Lung (tissue), 12 donors: ENCODE results near the gene SLC4A1. TPM values are rescaled to one million over a fixed set of nuclear protein-coding genes. Genes with fewer than 3 reads are reported as not detected.

Source experiments
- ATAC-seq: fragments of 200-7000 bp; cut with Tn5 transposase; one replicate; pipeline ENCODE4 v1.9.1; 2020; ENCODE audit warnings: moderate number of reproducible peaks; ENCODE audit not compliant: insufficient read depth, low FRiP score
- DNase-seq, 3 donors: peaks; one replicate each; pipeline ENCODE4 v3.0.0-alpha.2; 2013 to 2017
- H3K27ac ChIP-seq, 2 donors: one replicate each; pipeline ENCODE4 v1.5.1; 2013; ENCODE audit warnings: mild to moderate bottlenecking in 2 of 2, moderate library complexity in 2 of 2, control low read depth in 1 of 2, inconsistent platforms in 1 of 2, low read depth in 1 of 2, low read length in 1 of 2
- H3K27me3 ChIP-seq, 3 donors: one replicate each; pipeline ENCODE4 v1.5.1; 2013; ENCODE audit warnings: low read length in 2 of 3; ENCODE audit not compliant: control insufficient read depth in 3 of 3, insufficient read depth in 3 of 3
- H3K36me3 ChIP-seq, 4 donors: one replicate each; pipeline ENCODE4 v1.5.1; 2013; ENCODE audit warnings: low read length in 4 of 4, mild to moderate bottlenecking in 1 of 4, moderate library complexity in 1 of 4; ENCODE audit not compliant: control insufficient read depth in 4 of 4, insufficient read depth in 4 of 4
- H3K4me1 ChIP-seq, 5 donors: one replicate each; pipeline ENCODE4 v1.5.1; 2013; ENCODE audit warnings: low read length in 5 of 5, mild to moderate bottlenecking in 2 of 5, moderate library complexity in 1 of 5; ENCODE audit not compliant: control insufficient read depth in 5 of 5, insufficient read depth in 5 of 5
- H3K4me3 ChIP-seq: one replicate; pipeline ENCODE4 v1.5.1; 2013; ENCODE audit warnings: mild to moderate bottlenecking, control low read depth, moderate library complexity
- H3K9ac ChIP-seq, 2 donors: one replicate each; pipeline ENCODE4 v1.5.1; 2013; ENCODE audit warnings: low read length in 2 of 2, control low read depth in 1 of 2; ENCODE audit not compliant: insufficient read depth in 1 of 2
- H3K9me3 ChIP-seq, 4 donors: one replicate each; pipeline ENCODE4 v1.5.1; 2013; ENCODE audit warnings: low read length in 3 of 4, mild to moderate bottlenecking in 1 of 4, moderate library complexity in 1 of 4; ENCODE audit not compliant: control insufficient read depth in 4 of 4, insufficient read depth in 3 of 4
- CTCF ChIP-seq: IDR thresholded peaks from 2 replicates; pipeline ENCODE4 v1.5.1; 2012; ENCODE audit warnings: mild to moderate bottlenecking; ENCODE audit errors: control extremely low read depth, extremely low read depth
- WGBS, 2 donors: extraction: QIAGEN DNeasy Blood & Tissue Kit; methylation state at CpG; one replicate each; pipeline ENCODE4 v1.1.7; 2013; 5-methylcytosine and 5-hydroxymethylcytosine counted together
- polyA plus RNA-seq, 2 donors: library from polyadenylated mRNA; stranded (reverse); fragments of 200-250 nt; gene quantifications; one replicate each; pipeline ENCODE4 v1.2.1, GENCODE V29; 2013
- total RNA-seq, 2 donors: library from RNA; depleted of rRNA in 1 of 2; stranded (reverse); fragments of >200 nt in 1 of 2; gene quantifications; one replicate each; pipeline ENCODE4 v1.2.1, GENCODE V29; 2014 to 2021
- donor health status: control.
- donor health status: control.
- donor health status: Bipolar disorder and iron deficiency.
- donor health status: healthy.
- donor health status: DM: yes; HTN: yes; CAD: no.

SLC4A1 gene
- total and polyA plus RNA-seq, 4 donors = 0.10 to 40.9 (median 0.77) TPM

- Histone ChIP-seq H3K9ac (no peak overlapping the region), H3K27me3 (peaks cover 0 to 3% (median 0%) of the 10 kb centered on the region in 3 donors), H3K4me3 (no peak overlapping the region), H3K36me3 (no peaks in the 10 kb centered on the region), H3K4me1 (no peaks in the 10 kb centered on the region), H3K9me3 (no peaks in the 10 kb centered on the region), H3K27ac (no peak overlapping the region)
- WGBS, 2 donors = 92 to 95% methylated on average over 6 of the region's 6 CpGs
- no peak for TF ChIP-seq CTCF
- no peak for DNase-seq
- no peak for ATAC-seq
Measured at GRCh38 chr17:44260296-44260695, 7.6 kb downstream of the SLC4A1 start.

GRCh38 chr17:44258811-44259351 is 9.1 kb downstream of the SLC4A1 start:
- Histone ChIP-seq H3K9me3 (no peaks in the 10 kb centered on the region), H3K4me1 (no peaks in the 10 kb centered on the region), H3K27me3 (peaks cover 0 to 3% (median 0%) of the 10 kb centered on the region in 3 donors), H3K9ac (no peak overlapping the region), H3K36me3 (no peaks in the 10 kb centered on the region), H3K27ac (no peak overlapping the region), H3K4me3 (no peak overlapping the region)
- DNase-seq = no peak
- no peak for TF ChIP-seq CTCF
- 66 to 76% methylated on average over 17 of the region's 17 CpGs for WGBS, 2 donors
- ATAC-seq = no peak

GRCh38 chr17:44257815-44258760 is 9.8 kb downstream of the SLC4A1 start:
- Histone ChIP-seq H3K9me3 (no peaks in the 10 kb centered on the region), H3K9ac (no peak overlapping the region), H3K27me3 (no peaks in the 10 kb centered on the region), H3K4me3 (no peak overlapping the region), H3K36me3 (no peaks in the 10 kb centered on the region), H3K4me1 (no peaks in the 10 kb centered on the region), H3K27ac (no peak overlapping the region)
- 87 to 96% methylated on average over 23 of the region's 23 CpGs for WGBS, 2 donors
- DNase-seq (no peak), ATAC-seq (no peak)
- no peak for TF ChIP-seq CTCF
